PC-3 (cell line): Measurements from ENCODE around the gene MYL11. TPM values are rescaled to one million over a fixed set of nuclear protein-coding genes. Genes with fewer than 3 reads are reported as not detected.

Experiments used
- ATAC-seq: fragments of 200-7000 bp; cut with Tn5 transposase; 2 replicates; pipeline ENCODE4 v1.9.1; 2020; ENCODE audit warnings: mild to moderate bottlenecking, moderate library complexity
- BruUV-seq: library from RNA; stranded (reverse); fragments of 400-500 nt; replicated peaks from 2 replicates; lab custom pipeline; 2021; lab: Mats Ljungman, UMichigan
- CTCF ChIA-PET: fragments of 300-600 bp; sonication (Branson Sonifier 250); formaldehyde crosslinking; loops from one replicate; lab custom pipeline; 2022; ENCODE audit warnings: antibody characterized with exemption; lab: Charles Lee
- POLR2A ChIA-PET: fragments of 300-600 bp; sonication (Branson Sonifier 250); formaldehyde crosslinking; loops from one replicate; lab custom pipeline; 2022; ENCODE audit warnings: antibody characterized with exemption; ENCODE audit not compliant: unreplicated experiment; lab: Charles Lee
- DNase-seq: peaks from one replicate; pipeline ENCODE4 v3.0.0-alpha.2; 2015
- H2AFZ ChIP-seq: fragments of 300-600 bp; sonication (generic); 2 replicates; pipeline ENCODE4 v1.6.0; 2016; ENCODE audit warnings: antibody characterized with exemption, low read length
- H3F3A ChIP-seq: fragments of 300-600 bp; sonication (generic); one replicate; pipeline ENCODE4 v1.6.0; 2017; ENCODE audit warnings: antibody characterized with exemption, low read length, control low read depth, mild to moderate bottlenecking; ENCODE audit not compliant: unreplicated experiment
- H3K27ac ChIP-seq: fragments of 300-600 bp; sonication (generic); 2 replicates; pipeline ENCODE4 v1.5.1; 2016; ENCODE audit warnings: mild to moderate bottlenecking, low read length
- H3K27me3 ChIP-seq: fragments of 300-600 bp; sonication (generic); 2 replicates; pipeline ENCODE4 v1.6.1; 2016; ENCODE audit warnings: low read length, mixed read lengths
- H3K36me3 ChIP-seq: fragments of 300-600 bp; sonication (generic); 2 replicates; pipeline ENCODE4 v1.6.1; 2016; ENCODE audit warnings: low read depth, mixed run types, low read length, mixed read lengths
- H3K4me1 ChIP-seq: fragments of 300-600 bp; sonication (generic); 2 replicates; pipeline ENCODE4 v1.5.1; 2016; ENCODE audit warnings: low read length; ENCODE audit not compliant: insufficient read depth
- H3K4me2 ChIP-seq: fragments of 300-600 bp; sonication (generic); 2 replicates; pipeline ENCODE4 v1.6.0; 2016; ENCODE audit warnings: low read length
- H3K4me3 ChIP-seq: fragments of 300-600 bp; sonication (generic); 2 replicates; pipeline ENCODE4 v1.5.1; 2016; ENCODE audit warnings: mild to moderate bottlenecking, low read length, mixed read lengths
- H3K79me2 ChIP-seq: fragments of 300-600 bp; sonication (generic); 2 replicates; pipeline ENCODE4 v1.6.1; 2017; ENCODE audit warnings: low read length, mixed read lengths
- H3K9ac ChIP-seq: fragments of 300-600 bp; sonication (generic); 2 replicates; pipeline ENCODE4 v1.6.0; 2016; ENCODE audit warnings: mild to moderate bottlenecking, low read length
- H3K9me2 ChIP-seq: fragments of 300-600 bp; sonication (generic); replicated peaks from 2 replicates; pipeline ENCODE4 v1.6.1; 2016; ENCODE audit warnings: mixed run types, low read length, mixed read lengths
- H3K9me3 ChIP-seq: fragments of 300-600 bp; sonication (generic); 2 replicates; pipeline ENCODE4 v1.6.1; 2016; ENCODE audit warnings: low read length, mixed read lengths
- H4K20me1 ChIP-seq: fragments of 300-600 bp; sonication (generic); 2 replicates; pipeline ENCODE4 v1.6.1; 2016; ENCODE audit warnings: low read length, mixed read lengths
- EZH2 ChIP-seq: fragments of 300-600 bp; sonication (generic); IDR thresholded peaks from one replicate; pipeline ENCODE4 v1.6.1; 2017; ENCODE audit warnings: antibody characterized with exemption, mild to moderate bottlenecking, low read length; ENCODE audit not compliant: unreplicated experiment
- EZH2phosphoT487 ChIP-seq: fragments of 300-600 bp; sonication (generic); IDR thresholded peaks from 2 replicates; pipeline ENCODE4 v1.6.1; 2018; ENCODE audit warnings: mild to moderate bottlenecking, antibody characterized with exemption, low read length, borderline replicate concordance
- intact Hi-C: fragments of 100-400 bp; cut with micrococcal nuclease; formaldehyde crosslinking; loops from 2 replicates; pipeline ENCODE4 v1.9.0; 2023
- total RNA-seq: library from RNA; depleted of rRNA; stranded (reverse); fragments of >200 nt; gene quantifications from 2 replicates; pipeline ENCODE4 v1.2.3, GENCODE V29; 2014
- TF ChIP-seq, protein P1 (sequence below): fragments of 300-600 bp; sonication (generic); conservative IDR thresholded peaks from 2 replicates; pipeline ENCODE4 v1.5.1; 2017; ENCODE audit warnings: antibody characterized with exemption, low read depth, mild to moderate bottlenecking, low read length

Gene MYL11
- total RNA-seq, 1 experiment from 2014 or later, result not detected

DNA sequence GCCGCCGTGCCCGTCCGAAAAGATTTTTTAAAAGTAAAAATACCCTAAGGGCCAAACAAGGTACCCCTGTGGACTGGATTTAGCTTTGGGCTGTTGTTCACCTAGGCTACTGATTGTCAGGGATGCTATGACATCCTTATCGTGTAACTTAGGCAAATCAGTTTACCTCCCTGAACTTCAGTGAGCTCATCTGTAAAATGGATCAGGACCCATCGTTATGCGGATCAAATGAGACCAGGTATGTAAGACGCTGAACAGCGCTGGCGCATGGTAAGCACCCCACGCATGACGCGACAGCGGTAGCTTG is 32.1 kb downstream of the MYL11 start:
- Histone ChIP-seq H2AFZ (peak overlapping the region; percentile 80), H3K27ac (no peak overlapping the region), H3K9me2 (no peaks in the 10 kb centered on the region), H3F3A (no peaks in the 10 kb centered on the region), H3K4me1 (peaks cover 13% of the 10 kb centered on the region), H4K20me1 (no peaks in the 10 kb centered on the region), H3K9me3 (no peaks in the 10 kb centered on the region), H3K27me3 (no peaks in the 10 kb centered on the region), H3K79me2 (0 out of 2 replicates have a peak, but pooled peaks cover 6% of the 10 kb centered on the region), H3K4me2 (peak overlapping the region; percentile 94), H3K36me3 (no peaks in the 10 kb centered on the region), H3K9ac (peak overlapping the region; percentile 68; the same call in 1 of the 2 replicates), H3K4me3 (peak overlapping the region; percentile 81)
- POLR2A ChIA-PET, result no interaction called here
- TSS peak; percentile 84 for BruUV-seq
- TF ChIP-seq, protein P1, sequence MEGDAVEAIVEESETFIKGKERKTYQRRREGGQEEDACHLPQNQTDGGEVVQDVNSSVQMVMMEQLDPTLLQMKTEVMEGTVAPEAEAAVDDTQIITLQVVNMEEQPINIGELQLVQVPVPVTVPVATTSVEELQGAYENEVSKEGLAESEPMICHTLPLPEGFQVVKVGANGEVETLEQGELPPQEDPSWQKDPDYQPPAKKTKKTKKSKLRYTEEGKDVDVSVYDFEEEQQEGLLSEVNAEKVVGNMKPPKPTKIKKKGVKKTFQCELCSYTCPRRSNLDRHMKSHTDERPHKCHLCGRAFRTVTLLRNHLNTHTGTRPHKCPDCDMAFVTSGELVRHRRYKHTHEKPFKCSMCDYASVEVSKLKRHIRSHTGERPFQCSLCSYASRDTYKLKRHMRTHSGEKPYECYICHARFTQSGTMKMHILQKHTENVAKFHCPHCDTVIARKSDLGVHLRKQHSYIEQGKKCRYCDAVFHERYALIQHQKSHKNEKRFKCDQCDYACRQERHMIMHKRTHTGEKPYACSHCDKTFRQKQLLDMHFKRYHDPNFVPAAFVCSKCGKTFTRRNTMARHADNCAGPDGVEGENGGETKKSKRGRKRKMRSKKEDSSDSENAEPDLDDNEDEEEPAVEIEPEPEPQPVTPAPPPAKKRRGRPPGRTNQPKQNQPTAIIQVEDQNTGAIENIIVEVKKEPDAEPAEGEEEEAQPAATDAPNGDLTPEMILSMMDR, result no peak
- TF ChIP-seq EZH2 (no peak), EZH2phosphoT487 (no peak)
- CTCF ChIA-PET, result interaction anchor here (1.0 to 1.1 kb wide), 2 partner anchors 11 to 23 kb away, joined by 3 to 4 read pairs; partner anchors contain the start of gene DCTPP1
- DNase-seq (no peak), ATAC-seq (no peak)
- intact Hi-C loops, result loop anchor here (5.0 kb wide), 1 partner anchor 39 kb away; no protein-coding TSS in a partner anchor

- Histone ChIP-seq H3K9me3 (no peaks in the 10 kb centered on the region), H4K20me1 (no peaks in the 10 kb centered on the region), H3K27me3 (no peaks in the 10 kb centered on the region), H3K79me2 (0 out of 2 replicates have a peak, but pooled peaks cover 6% of the 10 kb centered on the region), H3K9ac (peak within 1 kb of the TSS; percentile 68), H3K36me3 (no peaks in the 10 kb centered on the region), H2AFZ (peak within 1 kb of the TSS; percentile 80), H3K4me1 (peaks cover 13% of the 10 kb centered on the region), H3K27ac (0 out of 2 replicates have a peak within 1 kb of the TSS, but pooled peaks have one; percentile 25), H3K4me3 (peak within 1 kb of the TSS; percentile 81), H3K9me2 (no peaks in the 10 kb centered on the region), H3K4me2 (peak within 1 kb of the TSS; percentile 94), H3F3A (no peaks in the 10 kb centered on the region)
- ATAC-seq (peak; percentile 90), DNase-seq (peak; percentile 78)
- CTCF ChIA-PET, result interaction anchor here (0.5 to 1.1 kb wide), 3 partner anchors 11 to 65 kb away, joined by 3 to 4 read pairs (median 4); partner anchors contain the start of gene DCTPP1
- POLR2A ChIA-PET, result interaction anchor here (0.6 kb wide), 1 partner anchor 23 kb away, joined by 5 read pairs; the partner anchor contains the start of gene DCTPP1
- intact Hi-C loops, result loop anchor here (5.0 kb wide), 1 partner anchor 40 kb away; no protein-coding TSS in a partner anchor
- no peak for TF ChIP-seq EZH2
- BruUV-seq, result no TSS peak
Measured at GRCh38 chr16:30407102-30407803, 32.7 kb downstream of the MYL11 start, which contains the start of gene ZNF771. ZNF771 (plus strand) TSS chr16:30407606; CDS start chr16:30408054, 448 bp downstream.

DNA sequence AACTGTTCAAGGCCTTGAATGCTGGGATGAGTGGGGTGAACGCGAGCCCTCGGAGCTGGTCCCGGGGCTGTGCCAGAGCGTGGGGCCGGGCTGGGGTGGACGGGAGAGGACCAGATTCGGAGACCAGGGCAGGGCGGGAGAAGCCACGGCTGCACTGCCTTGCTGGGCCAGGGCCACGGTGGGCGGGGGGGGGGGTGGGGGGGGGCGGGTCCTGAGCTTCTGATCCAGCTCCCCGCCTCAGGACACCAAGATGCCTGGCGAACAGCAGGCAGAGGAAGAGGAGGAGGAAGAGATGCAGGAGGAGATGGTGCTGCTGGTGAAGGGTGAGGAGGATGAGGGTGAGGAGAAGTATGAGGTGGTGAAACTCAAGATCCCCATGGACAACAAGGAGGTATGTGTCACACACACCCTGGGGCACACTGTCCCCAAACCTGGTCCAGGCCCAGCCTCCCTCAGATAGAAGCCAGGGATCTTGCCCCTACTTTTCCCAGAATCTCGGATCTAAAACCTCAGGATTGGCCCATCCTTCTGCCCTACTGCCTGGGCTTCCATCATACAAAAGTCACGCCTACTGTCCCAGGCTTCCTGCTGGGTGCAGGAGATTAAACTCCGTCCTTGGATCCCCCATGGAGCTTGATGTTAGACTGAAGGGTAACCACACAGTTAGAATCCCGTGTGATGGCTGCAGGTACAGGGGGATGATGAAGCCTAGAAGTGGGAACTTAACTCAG is 33.4 kb downstream of the MYL11 start:
- Histone ChIP-seq H3K36me3 (no peaks in the 10 kb centered on the region), H3K4me2 (peak overlapping the region; percentile 94), H3F3A (no peaks in the 10 kb centered on the region), H4K20me1 (no peaks in the 10 kb centered on the region), H3K4me1 (peaks cover 13% of the 10 kb centered on the region), H3K4me3 (peak overlapping the region; percentile 81), H3K27ac (0 out of 2 replicates have a peak overlapping the region, but pooled peaks have one; percentile 25), H3K9me3 (no peaks in the 10 kb centered on the region), H3K9ac (peak overlapping the region; percentile 68), H3K9me2 (no peaks in the 10 kb centered on the region), H2AFZ (peak overlapping the region; percentile 80; the same call in 1 of the 2 replicates), H3K27me3 (no peaks in the 10 kb centered on the region), H3K79me2 (0 out of 2 replicates have a peak, but pooled peaks cover 6% of the 10 kb centered on the region)
- DNase-seq (no peak), ATAC-seq (no peak)
- CTCF ChIA-PET, result interaction anchor here (0.5 to 1.1 kb wide), 2 partner anchors 22 to 66 kb away, joined by 3 to 4 read pairs; partner anchors contain the start of gene DCTPP1
- TSS peak; percentile 47 for BruUV-seq
- intact Hi-C loops, result loop anchor here (5.0 kb wide), 1 partner anchor 41 kb away; no protein-coding TSS in a partner anchor
- TF ChIP-seq EZH2 (no peak), EZH2phosphoT487 (no peak)
- TF ChIP-seq, protein P1, result no peak
- POLR2A ChIA-PET, result interaction anchor here (0.6 kb wide), 1 partner anchor 22 kb away, joined by 5 read pairs; the partner anchor contains the start of gene DCTPP1
